Measurements from ENCODE around the gene WRAP73. TPM values are rescaled to one million over a fixed set of nuclear protein-coding genes. Genes with fewer than 3 reads are reported as not detected.
A peak's percentile ranks its signal among the peaks of the same experiment; 100 is the strongest.

WRAP73 gene
- total RNA-seq, 2 donors from 2014 or later = 22.1 to 24.9 TPM

- H3K4me3 ChIP-seq = no peak overlapping the region
- DNase-seq (ENCODE audit: low spot score) (no peak), ATAC-seq (ENCODE audit: insufficient number of reproducible peaks, low FRiP score, low read depth) (no peak)
- peak; percentile 45 for TF ChIP-seq CTCF (IDR thresholded peaks at IDR 0.05)
- H3K36me3 ChIP-seq = no peaks in the 10 kb centered on the region
- H3K27me3 ChIP-seq (replicated peaks; ENCODE audit: insufficient read depth) = no peaks in the 10 kb centered on the region
- H3K27ac ChIP-seq = no peak overlapping the region
- H3K4me1 ChIP-seq (ENCODE audit: control insufficient read depth in 1 of 2, low read depth in 2 of 2) = peaks cover 12 to 13% of the 10 kb centered on the region in 2 donors
- H3K9me3 ChIP-seq = no peaks in the 10 kb centered on the region
These were observed 34.9 kb downstream of the WRAP73 start for GRCh38 chr1:3614755-3615742.

- ATAC-seq (ENCODE audit: insufficient number of reproducible peaks, low FRiP score, low read depth) = no peak
- Histone ChIP-seq H3K27me3 (replicated peaks; ENCODE audit: insufficient read depth) (no peaks in the 10 kb centered on the region), H3K4me3 (peak overlapping the region; percentile 67)
These were observed 37.8 kb downstream of the WRAP73 start for GRCh38 chr1:3612123-3612522.

GRCh38 chr1:3611170-3612019 lies 38.5 kb downstream of the WRAP73 start, which contains the start of gene MEGF6:
Gene MEGF6, minus strand, starts transcription at chr1:3611508. Its CDS starts 240 bp downstream, at chr1:3611268.
- no peak for ATAC-seq (ENCODE audit: insufficient number of reproducible peaks, low FRiP score, low read depth)
- DNase-seq (ENCODE audit: low spot score) = no peak
- H3K36me3 ChIP-seq = no peaks in the 10 kb centered on the region
- TF ChIP-seq CTCF (IDR thresholded peaks at IDR 0.05) = no peak
- H3K4me3 ChIP-seq = peak within 1 kb of the TSS; percentile 67
- peaks cover 12 to 13% of the 10 kb centered on the region in 2 donors for H3K4me1 ChIP-seq (ENCODE audit: control insufficient read depth in 1 of 2, low read depth in 2 of 2)
- no peaks in the 10 kb centered on the region for H3K27me3 ChIP-seq (replicated peaks; ENCODE audit: insufficient read depth)
- no peaks in the 10 kb centered on the region for H3K9me3 ChIP-seq
- H3K27ac ChIP-seq = no peak within 1 kb of the TSS

More at GRCh38 chr1:3612123-3612522, 37.8 kb downstream of the WRAP73 start:
- H3K9me3 ChIP-seq = no peaks in the 10 kb centered on the region
- no peak for DNase-seq (ENCODE audit: low spot score)
- TF ChIP-seq CTCF (IDR thresholded peaks at IDR 0.05) = no peak
- H3K4me1 ChIP-seq (ENCODE audit: control insufficient read depth in 1 of 2, low read depth in 2 of 2) = peaks cover 12 to 13% of the 10 kb centered on the region in 2 donors
- H3K36me3 ChIP-seq = no peaks in the 10 kb centered on the region
- no peak overlapping the region for H3K27ac ChIP-seq

GRCh38 chr1:3610527-3611169 lies 39.3 kb downstream of the WRAP73 start:
- ATAC-seq (ENCODE audit: insufficient number of reproducible peaks, low FRiP score, low read depth) (no peak), DNase-seq (ENCODE audit: low spot score) (no peak)
- H3K27ac ChIP-seq = no peak overlapping the region
- H3K4me3 ChIP-seq = peak overlapping the region; percentile 67
- H3K27me3 ChIP-seq (replicated peaks; ENCODE audit: insufficient read depth) = no peaks in the 10 kb centered on the region
- no peaks in the 10 kb centered on the region for H3K36me3 ChIP-seq
- no peaks in the 10 kb centered on the region for H3K9me3 ChIP-seq
- TF ChIP-seq CTCF (IDR thresholded peaks at IDR 0.05) = no peak
- peaks cover 12 to 13% of the 10 kb centered on the region in 2 donors for H3K4me1 ChIP-seq (ENCODE audit: control insufficient read depth in 1 of 2, low read depth in 2 of 2)

All from thoracic aorta (tissue), 2 donors.